ENCODE results near the gene OCA2.

Gene OCA2

DNA sequence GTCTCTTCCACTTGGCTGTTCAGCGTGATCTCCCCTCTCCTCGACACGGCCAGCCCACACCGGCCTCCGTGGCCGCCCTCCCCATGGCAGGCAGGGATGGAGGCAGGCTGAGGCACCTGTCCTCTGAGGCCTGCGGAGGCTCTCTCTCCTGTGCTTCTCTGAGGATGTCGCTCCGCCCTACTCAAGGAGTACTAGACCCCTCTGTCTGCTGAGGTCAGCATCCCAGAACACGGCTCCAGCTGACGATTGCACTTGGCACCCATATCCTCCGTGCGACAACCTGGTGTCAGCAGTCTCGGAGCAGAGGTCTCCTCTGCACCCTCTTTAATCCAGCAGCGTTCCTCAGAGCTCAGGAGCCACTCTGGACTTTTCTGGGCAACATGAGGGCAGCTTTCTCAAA lies 322.6 kb downstream of the OCA2 start:
- no peak for DNase-seq
- Histone ChIP-seq H3K4me2 (ENCODE audit: low read length) (no peak overlapping the region), H2BK5ac (ENCODE audit: low read depth, low read length, poor library complexity) (no peak overlapping the region), H3K79me2 (ENCODE audit: control insufficient read depth, insufficient read depth, low read length, poor library complexity) (no peaks in the 10 kb centered on the region), H3K36me3 (ENCODE audit: control insufficient read depth in 1 of 2, insufficient read depth in 2 of 2, low read length in 2 of 2) (no peaks in the 10 kb centered on the region), H3K4me3 (ENCODE audit: low read depth, low read length) (no peak overlapping the region), H3K27ac (ENCODE audit: low read depth, low read length) (no peak overlapping the region), H3K4me1 (ENCODE audit: control insufficient read depth in 1 of 2, insufficient read depth in 2 of 2, low read length in 2 of 2) (no peaks in the 10 kb centered on the region), H3K79me1 (ENCODE audit: low read length) (no peaks in the 10 kb centered on the region), H2AFZ (ENCODE audit: insufficient read depth, low read length, poor library complexity) (no peak overlapping the region), H2BK120ac (ENCODE audit: insufficient read depth, low read length, poor library complexity) (no peak overlapping the region), H3K9ac (ENCODE audit: low read length) (no peak overlapping the region), H3K18ac (ENCODE audit: low read length) (no peak overlapping the region), H4K8ac (ENCODE audit: low read depth, low read length) (no peak overlapping the region), H3K23ac (ENCODE audit: low read length) (no peak overlapping the region), H3K14ac (ENCODE audit: low read length) (no peak overlapping the region), H3K27me3 (ENCODE audit: insufficient read depth, low read length) (no peaks in the 10 kb centered on the region), H4K91ac (ENCODE audit: low read depth, low read length) (no peak overlapping the region), H2AK5ac (ENCODE audit: low read length) (no peak overlapping the region), H3K4ac (ENCODE audit: low read depth, low read length) (no peak overlapping the region), H4K12ac (ENCODE audit: low read depth, low read length) (no peak overlapping the region), H3K9me3 (ENCODE audit: insufficient read depth, low read depth, low read length) (no peaks in the 10 kb centered on the region), H2BK12ac (ENCODE audit: low read length) (no peak overlapping the region)
- WGBS (ENCODE audit: extremely low coverage, insufficient coverage, insufficient read length): no CpG with 5 or more reads among the region's 15 CpGs

GRCh38 chr15:27774638-27775037 lies 324.5 kb downstream of the OCA2 start:
- H3K14ac ChIP-seq (ENCODE audit: low read length): no peak overlapping the region
- H4K12ac ChIP-seq (ENCODE audit: low read depth, low read length): no peak overlapping the region
- no peak overlapping the region for H3K4ac ChIP-seq (ENCODE audit: low read depth, low read length)
- no peak overlapping the region for H3K27ac ChIP-seq (ENCODE audit: low read depth, low read length)
- no peak overlapping the region for H3K23ac ChIP-seq (ENCODE audit: low read length)
- no peak overlapping the region for H2AK5ac ChIP-seq (ENCODE audit: low read length)
- no peaks in the 10 kb centered on the region for H3K4me1 ChIP-seq (ENCODE audit: control insufficient read depth in 1 of 2, insufficient read depth in 2 of 2, low read length in 2 of 2)
- no peak for DNase-seq
- H3K9ac ChIP-seq (ENCODE audit: low read length): no peak overlapping the region
- no peak overlapping the region for H2BK12ac ChIP-seq (ENCODE audit: low read length)
- no peak overlapping the region for H3K4me2 ChIP-seq (ENCODE audit: low read length)
- no CpG with 5 or more reads among the region's 9 CpGs for WGBS (ENCODE audit: extremely low coverage, insufficient coverage, insufficient read length)
- H3K79me1 ChIP-seq (ENCODE audit: low read length): no peaks in the 10 kb centered on the region
- no peaks in the 10 kb centered on the region for H3K9me3 ChIP-seq (ENCODE audit: insufficient read depth, low read depth, low read length)
- H3K27me3 ChIP-seq (ENCODE audit: insufficient read depth, low read length): no peaks in the 10 kb centered on the region
- H2AFZ ChIP-seq (ENCODE audit: insufficient read depth, low read length, poor library complexity): no peak overlapping the region
- H4K91ac ChIP-seq (ENCODE audit: low read depth, low read length): no peak overlapping the region
- H3K18ac ChIP-seq (ENCODE audit: low read length): no peak overlapping the region
- H3K36me3 ChIP-seq (ENCODE audit: control insufficient read depth in 1 of 2, insufficient read depth in 2 of 2, low read length in 2 of 2): no peaks in the 10 kb centered on the region
- no peaks in the 10 kb centered on the region for H3K79me2 ChIP-seq (ENCODE audit: control insufficient read depth, insufficient read depth, low read length, poor library complexity)
- no peak overlapping the region for H3K4me3 ChIP-seq (ENCODE audit: low read depth, low read length)
- no peak overlapping the region for H2BK5ac ChIP-seq (ENCODE audit: low read depth, low read length, poor library complexity)
- no peak overlapping the region for H2BK120ac ChIP-seq (ENCODE audit: insufficient read depth, low read length, poor library complexity)
- H4K8ac ChIP-seq (ENCODE audit: low read depth, low read length): no peak overlapping the region

DNA sequence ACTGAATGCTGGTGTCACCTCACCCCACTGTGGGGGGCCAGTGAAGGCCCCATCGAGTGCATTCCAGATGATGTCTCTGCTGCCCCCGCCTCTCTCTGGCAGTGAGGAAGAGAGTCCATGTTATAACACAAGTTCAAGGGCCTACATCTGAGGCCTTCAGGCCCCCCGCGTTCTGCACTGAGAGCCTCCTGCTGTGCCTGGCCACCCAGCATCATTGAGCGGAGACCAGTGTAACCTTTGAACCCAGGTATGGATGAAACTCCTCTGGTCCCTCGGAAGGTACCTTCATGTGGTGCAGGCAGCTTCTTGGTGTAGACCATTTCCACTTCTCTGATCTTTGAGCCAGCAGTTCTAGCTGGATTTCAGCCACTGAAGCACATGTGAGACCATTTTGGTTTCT lies 324.9 kb downstream of the OCA2 start:
- no peak overlapping the region for H3K23ac ChIP-seq (ENCODE audit: low read length)
- H4K12ac ChIP-seq (ENCODE audit: low read depth, low read length): no peak overlapping the region
- no peaks in the 10 kb centered on the region for H3K27me3 ChIP-seq (ENCODE audit: insufficient read depth, low read length)
- H3K4me2 ChIP-seq (ENCODE audit: low read length): no peak overlapping the region
- no peak overlapping the region for H3K14ac ChIP-seq (ENCODE audit: low read length)
- H3K79me1 ChIP-seq (ENCODE audit: low read length): no peaks in the 10 kb centered on the region
- H4K8ac ChIP-seq (ENCODE audit: low read depth, low read length): no peak overlapping the region
- H3K36me3 ChIP-seq (ENCODE audit: control insufficient read depth in 1 of 2, insufficient read depth in 2 of 2, low read length in 2 of 2): no peaks in the 10 kb centered on the region
- no peak overlapping the region for H3K4me3 ChIP-seq (ENCODE audit: low read depth, low read length)
- no peak overlapping the region for H2AFZ ChIP-seq (ENCODE audit: insufficient read depth, low read length, poor library complexity)
- H3K79me2 ChIP-seq (ENCODE audit: control insufficient read depth, insufficient read depth, low read length, poor library complexity): no peaks in the 10 kb centered on the region
- no peak overlapping the region for H3K27ac ChIP-seq (ENCODE audit: low read depth, low read length)
- no peak overlapping the region for H2BK5ac ChIP-seq (ENCODE audit: low read depth, low read length, poor library complexity)
- H3K18ac ChIP-seq (ENCODE audit: low read length): no peak overlapping the region
- WGBS (ENCODE audit: extremely low coverage, insufficient coverage, insufficient read length): no CpG with 5 or more reads among the region's 6 CpGs
- no peak overlapping the region for H2AK5ac ChIP-seq (ENCODE audit: low read length)
- DNase-seq: no peak
- H2BK12ac ChIP-seq (ENCODE audit: low read length): no peak overlapping the region
- H2BK120ac ChIP-seq (ENCODE audit: insufficient read depth, low read length, poor library complexity): no peak overlapping the region
- no peak overlapping the region for H4K91ac ChIP-seq (ENCODE audit: low read depth, low read length)
- H3K4me1 ChIP-seq (ENCODE audit: control insufficient read depth in 1 of 2, insufficient read depth in 2 of 2, low read length in 2 of 2): no peaks in the 10 kb centered on the region
- H3K9me3 ChIP-seq (ENCODE audit: insufficient read depth, low read depth, low read length): no peaks in the 10 kb centered on the region
- H3K9ac ChIP-seq (ENCODE audit: low read length): no peak overlapping the region
- no peak overlapping the region for H3K4ac ChIP-seq (ENCODE audit: low read depth, low read length)

DNA sequence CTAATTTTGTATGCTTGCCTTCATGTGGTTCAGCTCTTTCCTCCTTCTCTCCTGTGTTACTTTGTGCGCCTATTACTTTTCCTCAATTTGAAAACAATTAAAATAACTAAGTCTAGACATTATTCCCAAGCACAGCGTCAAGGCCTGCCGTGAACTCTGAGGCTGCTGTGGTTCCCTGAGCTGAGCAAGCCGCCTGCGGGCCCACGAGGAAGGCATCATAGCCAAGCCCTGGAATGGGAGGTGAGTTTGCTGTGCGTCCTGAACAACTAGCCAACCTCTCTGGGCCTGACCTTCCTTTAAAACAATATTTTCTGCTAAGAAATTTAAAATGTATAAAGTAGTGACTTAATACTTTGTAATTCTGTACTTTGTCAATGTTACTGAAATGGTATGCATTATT lies 327.2 kb downstream of the OCA2 start:
- Histone ChIP-seq H2BK120ac (ENCODE audit: insufficient read depth, low read length, poor library complexity) (no peak overlapping the region), H3K4me3 (ENCODE audit: low read depth, low read length) (no peak overlapping the region)
- WGBS (ENCODE audit: extremely low coverage, insufficient coverage, insufficient read length): no CpG with 5 or more reads among the region's 7 CpGs

More for the DNA sequence above, 327.2 kb downstream of the OCA2 start:
- Histone ChIP-seq H2BK5ac (ENCODE audit: low read depth, low read length, poor library complexity) (no peak overlapping the region), H3K4ac (ENCODE audit: low read depth, low read length) (no peak overlapping the region), H3K27me3 (ENCODE audit: insufficient read depth, low read length) (no peaks in the 10 kb centered on the region), H3K79me1 (ENCODE audit: low read length) (no peaks in the 10 kb centered on the region), H3K79me2 (ENCODE audit: control insufficient read depth, insufficient read depth, low read length, poor library complexity) (no peaks in the 10 kb centered on the region), H2AFZ (ENCODE audit: insufficient read depth, low read length, poor library complexity) (no peak overlapping the region), H3K4me2 (ENCODE audit: low read length) (no peak overlapping the region), H4K12ac (ENCODE audit: low read depth, low read length) (no peak overlapping the region), H3K36me3 (ENCODE audit: control insufficient read depth in 1 of 2, insufficient read depth in 2 of 2, low read length in 2 of 2) (no peaks in the 10 kb centered on the region), H2AK5ac (ENCODE audit: low read length) (no peak overlapping the region), H4K91ac (ENCODE audit: low read depth, low read length) (no peak overlapping the region), H4K8ac (ENCODE audit: low read depth, low read length) (no peak overlapping the region), H3K9ac (ENCODE audit: low read length) (no peak overlapping the region), H3K4me1 (ENCODE audit: control insufficient read depth in 1 of 2, insufficient read depth in 2 of 2, low read length in 2 of 2) (no peaks in the 10 kb centered on the region), H3K27ac (ENCODE audit: low read depth, low read length) (no peak overlapping the region), H3K18ac (ENCODE audit: low read length) (no peak overlapping the region), H3K9me3 (ENCODE audit: insufficient read depth, low read depth, low read length) (no peaks in the 10 kb centered on the region), H3K14ac (ENCODE audit: low read length) (no peak overlapping the region), H2BK12ac (ENCODE audit: low read length) (no peak overlapping the region), H3K23ac (ENCODE audit: low read length) (no peak overlapping the region)
- no peak for DNase-seq

Data from trophoblast cell (in vitro differentiated cells and primary cell).